EH (cell line): ENCODE results near the gene TFCP2L1.
"Not testable (repeated sequence)": the region's sequence is repeated elsewhere in the genome, so short reads cannot be mapped to it uniquely, and the experiment has no call there.

ENCODE experiments used
- DNase-seq: peaks from one replicate; pipeline ENCODE4 v3.0.0-alpha.2; 2015; ENCODE audit warnings: low read depth

Gene TFCP2L1, protein sequence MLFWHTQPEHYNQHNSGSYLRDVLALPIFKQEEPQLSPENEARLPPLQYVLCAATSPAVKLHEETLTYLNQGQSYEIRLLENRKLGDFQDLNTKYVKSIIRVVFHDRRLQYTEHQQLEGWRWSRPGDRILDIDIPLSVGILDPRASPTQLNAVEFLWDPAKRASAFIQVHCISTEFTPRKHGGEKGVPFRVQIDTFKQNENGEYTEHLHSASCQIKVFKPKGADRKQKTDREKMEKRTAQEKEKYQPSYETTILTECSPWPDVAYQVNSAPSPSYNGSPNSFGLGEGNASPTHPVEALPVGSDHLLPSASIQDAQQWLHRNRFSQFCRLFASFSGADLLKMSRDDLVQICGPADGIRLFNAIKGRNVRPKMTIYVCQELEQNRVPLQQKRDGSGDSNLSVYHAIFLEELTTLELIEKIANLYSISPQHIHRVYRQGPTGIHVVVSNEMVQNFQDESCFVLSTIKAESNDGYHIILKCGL

DNA sequence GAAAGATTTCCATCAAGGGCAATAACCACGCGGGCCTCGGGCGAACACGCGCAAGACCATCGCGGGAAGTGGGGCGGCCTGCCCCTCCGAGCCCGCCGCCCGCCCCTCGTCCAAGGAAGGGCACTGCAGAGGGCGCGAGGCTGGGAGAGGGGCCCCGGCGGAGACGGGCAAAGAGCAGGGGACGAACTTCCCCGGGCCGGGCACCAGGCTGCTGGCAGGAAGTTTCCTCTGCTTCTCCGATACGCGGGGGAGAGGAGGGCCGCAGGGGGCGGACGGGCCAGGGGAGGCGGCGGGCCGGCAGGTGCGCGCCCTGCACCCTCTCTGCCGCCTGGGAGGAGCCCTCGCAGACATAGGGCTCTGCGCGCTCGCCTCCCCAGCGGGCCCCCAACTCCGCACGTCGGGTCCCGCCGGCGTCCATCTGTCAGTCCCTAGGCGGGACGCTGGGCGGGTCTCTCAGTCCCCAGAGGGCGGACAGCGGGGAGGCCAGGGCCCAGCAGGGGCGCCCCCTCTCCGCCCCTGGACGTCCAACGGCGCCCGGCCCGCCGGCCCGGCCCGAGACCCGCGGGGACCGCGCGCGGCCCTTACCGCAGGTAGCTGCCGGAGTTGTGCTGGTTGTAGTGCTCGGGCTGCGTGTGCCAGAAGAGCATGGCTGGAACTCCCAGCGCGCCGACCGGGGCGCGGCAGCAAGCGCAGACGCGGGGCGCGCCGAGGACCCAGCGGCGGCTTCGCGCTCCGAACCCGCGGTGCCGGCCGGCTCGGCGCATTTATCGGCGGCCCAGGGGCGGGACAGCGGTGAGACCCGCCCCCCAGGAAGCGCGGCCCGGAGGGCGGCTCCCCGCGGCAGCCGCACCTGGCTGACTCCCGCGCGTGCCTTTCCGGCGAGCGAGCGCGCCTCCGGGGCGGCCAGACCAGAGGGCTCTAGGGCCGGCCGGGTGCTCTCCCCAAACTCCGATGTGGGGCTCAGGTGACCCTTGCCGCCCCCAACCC lies at the start of gene TFCP2L1:
Gene TFCP2L1, minus strand, starts transcription at position 740 of the 987 bp plus-strand sequence. Its CDS starts 93 bp downstream, at position 647.
- DNase-seq, result no peak

DNA sequence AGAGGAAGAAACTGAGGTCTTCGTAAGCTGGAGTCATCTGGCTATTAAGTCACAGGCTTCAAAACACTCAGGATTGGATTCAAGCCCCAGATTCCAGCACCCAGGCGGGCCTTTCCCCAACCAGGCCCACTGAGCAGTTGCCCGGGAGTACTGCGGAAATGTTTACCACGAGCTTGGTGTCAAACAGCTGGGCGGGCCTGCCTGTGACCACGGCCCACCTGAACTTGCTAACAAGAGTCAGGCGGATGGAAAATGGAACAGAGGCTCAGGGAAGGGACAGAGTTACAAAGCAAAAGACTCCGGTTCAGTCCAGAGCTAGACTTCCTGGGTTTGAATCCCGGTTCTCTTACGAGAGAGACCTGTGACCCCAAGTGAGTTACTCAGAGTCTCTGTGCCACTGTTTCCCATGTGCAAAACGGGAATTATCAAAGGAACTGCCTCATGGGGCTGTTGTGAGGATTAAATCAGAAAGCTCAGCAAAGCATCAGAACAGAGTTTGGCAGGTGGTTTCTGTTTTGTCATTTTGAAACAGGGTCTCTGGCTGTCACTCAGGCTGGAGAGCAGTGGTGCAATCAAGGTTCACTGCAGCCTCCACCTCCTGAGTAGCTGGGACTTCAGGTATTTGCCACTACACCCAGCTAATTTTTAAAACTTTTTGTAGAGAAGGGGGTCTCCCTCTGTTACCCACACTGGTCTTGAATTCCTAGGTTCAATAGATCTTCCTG lies 49.0 kb upstream of the TFCP2L1 start:
- no peak for DNase-seq

DNA sequence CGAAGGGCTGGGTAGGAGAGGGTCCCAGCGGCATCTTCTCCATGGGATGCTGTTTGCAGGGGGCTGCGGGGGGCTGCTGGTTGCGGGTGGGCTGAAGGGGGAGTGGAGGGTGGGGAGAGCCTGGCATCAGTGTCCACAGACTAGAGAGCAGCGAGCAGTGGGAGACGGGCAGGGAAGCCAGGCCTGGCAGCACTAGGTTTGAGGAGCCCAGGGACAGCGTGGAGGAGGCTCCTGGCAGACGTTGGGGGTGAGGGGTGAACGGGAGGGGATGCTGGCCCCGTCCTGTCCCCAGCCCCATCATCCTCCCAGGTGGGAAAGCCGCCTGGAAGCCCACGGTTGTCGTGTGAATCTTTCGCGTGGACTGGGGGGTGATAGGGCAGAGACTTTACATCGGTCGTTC lies 48.2 kb upstream of the TFCP2L1 start:
- DNase-seq, result no peak

DNA sequence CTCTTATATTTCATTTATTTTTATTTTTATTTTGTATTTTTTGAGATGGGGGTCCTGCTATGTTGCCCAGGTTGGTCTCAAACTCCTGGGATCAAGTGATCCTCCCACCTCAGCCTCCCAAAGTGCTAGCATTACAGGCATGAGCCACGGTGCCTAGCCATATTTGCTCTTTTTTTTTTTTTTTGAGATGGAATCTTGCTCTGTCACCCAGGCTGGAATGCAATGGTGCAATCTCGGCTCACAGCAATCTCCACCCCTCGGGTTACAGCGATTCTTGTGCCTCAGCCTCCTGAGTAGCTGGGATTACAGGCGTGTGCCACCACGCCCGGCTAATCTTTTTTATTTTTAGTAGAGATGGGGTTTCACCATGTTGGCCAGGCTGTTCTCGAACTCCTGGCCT lies 46.3 kb upstream of the TFCP2L1 start:
- DNase-seq, result peak; percentile 27

DNA sequence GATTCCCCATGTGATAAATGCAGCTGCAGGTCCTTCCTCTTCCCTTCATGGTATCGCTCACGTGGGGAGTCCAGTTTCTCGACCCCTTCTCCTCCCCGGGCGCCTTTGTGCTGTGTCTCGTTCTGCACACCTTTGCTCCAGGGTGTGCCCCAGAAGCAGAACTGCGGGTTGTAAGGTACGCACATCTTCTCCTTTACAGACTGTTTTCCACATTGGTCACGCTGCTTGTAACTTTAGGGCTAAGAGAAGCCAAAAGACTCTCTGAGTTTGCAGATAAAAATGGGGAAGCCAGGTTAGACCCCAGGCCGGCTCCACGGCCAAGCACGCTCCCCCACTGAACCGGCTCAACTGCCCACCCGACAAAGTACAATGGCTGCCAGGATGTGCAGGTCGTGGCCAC lies 45.9 kb upstream of the TFCP2L1 start:
- no peak for DNase-seq

DNA sequence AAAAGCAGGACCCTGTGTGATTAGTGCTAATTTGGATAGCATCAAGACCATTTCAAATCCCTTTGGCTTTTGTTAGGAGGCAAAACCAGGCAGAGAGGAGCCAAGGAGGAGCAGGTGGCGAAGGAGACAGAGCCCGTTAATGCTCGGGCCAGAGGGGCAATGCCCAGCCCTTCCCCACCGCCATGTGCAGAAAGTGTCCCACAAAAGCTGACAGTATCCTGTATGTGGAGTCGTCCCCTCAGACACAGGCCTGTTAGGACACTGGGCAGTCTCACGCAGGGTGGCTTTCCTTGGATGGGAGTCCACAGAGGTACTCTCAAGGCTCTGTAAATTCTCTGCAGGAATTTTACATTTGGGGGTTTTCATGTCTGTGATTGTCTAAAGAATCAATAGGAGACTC lies 44.8 kb upstream of the TFCP2L1 start:
- DNase-seq, result no peak

DNA sequence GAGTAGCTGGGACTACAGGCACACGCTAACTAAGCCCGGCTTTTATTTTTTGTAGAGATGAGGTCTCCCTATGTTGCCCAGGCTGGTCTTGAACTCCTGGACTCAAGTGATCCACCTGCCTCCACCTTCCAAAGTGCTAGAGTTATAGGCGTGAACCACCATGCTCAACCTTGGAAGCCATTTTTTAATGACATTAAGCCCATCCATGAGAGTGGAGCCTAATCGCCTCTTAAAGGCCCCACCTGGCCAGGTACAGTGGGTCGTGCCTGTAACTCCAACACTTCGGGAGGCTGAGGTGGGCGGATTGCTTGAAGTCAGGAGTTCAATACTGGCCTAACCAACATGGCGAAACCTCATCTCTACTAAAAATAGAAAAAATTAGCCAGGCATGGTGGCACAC lies 41.6 kb upstream of the TFCP2L1 start:
- no peak for DNase-seq

DNA sequence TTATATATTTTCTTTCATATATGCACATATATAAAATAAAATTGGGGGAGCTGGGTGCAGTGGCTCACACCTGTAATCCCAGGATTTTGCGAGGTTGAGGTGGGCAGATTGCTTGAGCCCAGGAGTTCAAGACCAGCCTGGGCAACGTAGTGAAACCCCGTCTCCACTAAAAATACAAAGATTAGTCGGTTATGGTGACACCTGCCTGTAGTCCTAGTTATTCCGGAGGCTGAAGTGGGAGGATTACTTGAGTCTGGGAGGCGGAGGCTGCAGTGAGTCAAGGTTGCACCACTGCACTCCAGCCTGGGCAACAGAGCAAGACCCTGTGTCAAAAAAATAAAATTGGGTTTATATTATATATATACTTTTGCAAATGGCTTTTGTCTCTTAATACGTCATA lies 39.6 kb upstream of the TFCP2L1 start:
- no peak for DNase-seq

DNA sequence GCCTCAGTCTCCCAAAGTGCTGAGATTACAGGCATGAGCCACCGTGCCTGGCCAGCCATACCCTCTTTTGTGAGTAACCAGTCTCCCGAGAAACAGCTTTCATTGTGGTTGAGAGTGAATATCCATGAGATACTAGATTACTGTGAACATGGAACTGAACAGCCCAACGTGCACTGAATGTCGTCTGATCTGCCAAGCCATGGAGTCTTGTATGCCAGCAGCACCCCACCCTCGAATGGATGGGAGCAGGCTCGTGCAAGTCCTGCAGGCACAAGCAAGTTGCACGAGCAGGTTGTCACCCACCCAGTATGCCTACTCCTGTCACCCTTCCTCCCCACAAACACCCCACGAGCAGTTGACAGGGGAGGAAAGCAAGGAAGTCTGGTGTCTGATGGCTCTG lies 36.5 kb upstream of the TFCP2L1 start:
- no peak for DNase-seq

DNA sequence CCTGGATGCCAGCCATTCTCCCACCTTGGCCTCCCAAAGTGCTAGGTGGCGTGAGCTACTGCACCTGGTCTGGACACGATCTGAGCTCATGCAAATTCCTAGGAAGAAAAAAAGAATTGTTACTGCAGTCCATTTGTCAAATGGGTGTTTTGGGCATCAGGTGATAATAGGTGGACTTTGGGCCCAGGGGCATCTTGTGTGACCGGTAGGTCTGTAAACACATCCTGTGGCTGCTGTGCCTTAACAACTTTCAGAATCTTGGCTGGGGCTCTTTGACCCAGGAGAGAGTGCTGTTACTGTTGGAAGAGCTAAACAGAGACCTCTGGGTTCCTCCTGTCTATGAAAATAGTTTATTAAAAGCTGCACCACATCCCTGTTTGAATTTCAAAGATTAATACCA lies 34.9 kb upstream of the TFCP2L1 start:
- no peak for DNase-seq

DNA sequence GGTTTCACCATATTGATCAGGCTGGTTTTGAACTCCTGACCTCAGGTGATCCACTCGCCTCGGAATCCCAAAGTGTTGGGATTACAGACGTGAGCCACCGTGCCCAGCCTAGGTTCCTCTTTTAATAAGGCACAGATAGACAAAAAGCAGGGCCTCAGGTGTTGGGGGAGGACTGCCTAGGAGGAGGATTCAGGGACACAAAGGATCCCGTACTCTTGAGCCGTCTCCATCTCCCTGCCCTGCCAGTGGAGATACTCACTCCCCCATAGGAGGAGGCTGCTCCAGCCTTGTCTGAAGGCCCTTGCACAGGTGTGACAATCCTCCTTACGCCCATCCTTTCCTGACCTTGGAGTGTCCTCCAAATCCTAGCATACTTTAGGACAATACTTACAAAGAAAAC lies 32.0 kb upstream of the TFCP2L1 start:
- no peak for DNase-seq

DNA sequence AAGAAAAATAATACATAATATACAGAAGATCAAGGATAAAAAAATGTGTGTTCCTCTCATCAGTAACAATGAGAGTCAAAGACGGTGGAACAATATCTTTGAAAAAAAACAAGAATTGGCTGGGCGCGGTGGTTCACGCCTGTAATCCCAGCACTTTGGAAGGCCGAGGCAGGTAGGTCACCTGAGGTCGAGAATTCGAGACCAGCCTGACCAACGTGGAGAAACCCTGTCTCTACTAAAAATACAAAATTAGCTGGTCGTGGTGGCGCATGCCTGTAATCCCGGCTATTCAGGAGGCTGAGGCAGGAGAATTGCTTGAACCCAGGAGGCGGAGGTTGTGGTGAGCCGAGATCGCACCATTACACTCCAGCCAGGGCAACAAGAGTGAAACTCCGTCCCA lies 28.7 kb upstream of the TFCP2L1 start:
- DNase-seq, result not testable (repeated sequence)

DNA sequence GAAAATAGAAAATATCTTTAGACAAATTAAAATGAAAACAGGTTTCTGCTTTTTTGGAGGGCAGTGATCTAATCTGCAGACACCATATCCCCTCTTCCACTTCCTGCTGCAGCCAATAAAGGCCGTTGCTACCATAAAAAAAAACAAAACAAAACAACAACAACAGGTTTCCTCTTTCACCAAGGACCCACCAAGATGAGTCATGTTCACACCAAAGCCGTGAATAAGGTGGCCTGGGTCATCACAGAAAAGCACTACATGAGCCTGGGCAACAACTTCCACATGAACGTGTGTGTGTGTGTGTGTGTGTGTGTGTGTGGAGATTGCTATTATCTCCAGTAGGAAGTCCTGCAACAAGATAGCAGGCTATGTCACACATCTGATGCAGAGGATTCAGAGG lies 24.8 kb upstream of the TFCP2L1 start:
- no peak for DNase-seq

DNA sequence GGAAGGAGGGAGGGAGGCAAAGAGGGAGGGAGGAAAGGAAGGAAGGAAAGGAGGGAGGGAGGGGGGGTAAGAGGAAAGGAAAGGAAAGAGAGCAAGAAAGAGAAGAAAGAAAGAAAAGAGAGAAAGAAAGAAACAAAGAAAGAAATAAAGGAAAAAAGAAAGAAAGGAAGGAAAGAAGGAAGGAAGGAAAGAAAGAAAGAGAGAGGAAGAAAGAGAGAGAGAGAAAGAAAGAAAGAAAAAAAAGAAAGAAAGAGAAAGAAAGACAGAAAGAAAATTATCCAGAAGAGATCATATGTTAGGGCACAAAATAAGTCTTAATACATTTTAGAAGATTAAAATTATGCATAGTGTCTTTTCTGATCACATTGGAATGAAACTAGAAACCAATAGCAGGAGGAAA lies 24.3 kb upstream of the TFCP2L1 start:
- DNase-seq, result no peak

DNA sequence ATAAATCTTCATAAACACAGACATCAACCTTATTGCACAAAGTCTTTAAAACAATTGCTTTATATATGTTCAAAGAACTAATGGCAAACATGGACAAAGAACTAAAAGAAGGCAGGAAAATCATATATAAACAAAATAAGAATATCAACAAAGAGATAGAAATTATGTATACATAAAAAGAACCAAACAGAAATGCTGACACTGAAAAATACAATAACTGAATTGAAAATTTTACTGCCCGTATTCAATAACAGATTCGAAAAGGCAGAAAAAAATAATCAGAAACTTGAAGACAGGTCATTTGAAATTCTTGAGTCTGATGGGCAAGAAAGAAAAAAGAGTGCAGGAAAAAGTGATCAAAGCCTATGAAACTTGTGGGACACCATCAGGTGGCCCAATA lies 22.0 kb upstream of the TFCP2L1 start:
- no peak for DNase-seq

DNA sequence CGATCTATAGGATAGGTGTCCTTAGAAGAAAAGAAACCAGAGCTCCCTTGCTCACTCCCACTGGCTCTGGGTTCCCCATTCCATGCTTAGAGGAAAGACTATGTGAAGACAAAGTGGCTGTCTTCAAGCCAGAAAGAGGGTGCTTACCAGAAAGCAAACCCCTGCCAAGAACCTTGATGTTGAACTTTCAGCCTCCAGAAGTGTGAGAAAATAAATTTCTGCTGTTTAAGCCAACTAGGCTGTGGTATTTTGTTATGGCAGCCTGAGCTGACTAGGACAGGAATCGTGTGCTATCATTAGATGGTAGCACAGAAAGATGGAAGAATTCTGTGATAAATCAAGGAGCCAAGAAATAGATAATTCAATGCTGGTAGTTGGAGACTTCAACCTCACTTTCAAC lies 19.9 kb upstream of the TFCP2L1 start:
- no peak for DNase-seq

DNA sequence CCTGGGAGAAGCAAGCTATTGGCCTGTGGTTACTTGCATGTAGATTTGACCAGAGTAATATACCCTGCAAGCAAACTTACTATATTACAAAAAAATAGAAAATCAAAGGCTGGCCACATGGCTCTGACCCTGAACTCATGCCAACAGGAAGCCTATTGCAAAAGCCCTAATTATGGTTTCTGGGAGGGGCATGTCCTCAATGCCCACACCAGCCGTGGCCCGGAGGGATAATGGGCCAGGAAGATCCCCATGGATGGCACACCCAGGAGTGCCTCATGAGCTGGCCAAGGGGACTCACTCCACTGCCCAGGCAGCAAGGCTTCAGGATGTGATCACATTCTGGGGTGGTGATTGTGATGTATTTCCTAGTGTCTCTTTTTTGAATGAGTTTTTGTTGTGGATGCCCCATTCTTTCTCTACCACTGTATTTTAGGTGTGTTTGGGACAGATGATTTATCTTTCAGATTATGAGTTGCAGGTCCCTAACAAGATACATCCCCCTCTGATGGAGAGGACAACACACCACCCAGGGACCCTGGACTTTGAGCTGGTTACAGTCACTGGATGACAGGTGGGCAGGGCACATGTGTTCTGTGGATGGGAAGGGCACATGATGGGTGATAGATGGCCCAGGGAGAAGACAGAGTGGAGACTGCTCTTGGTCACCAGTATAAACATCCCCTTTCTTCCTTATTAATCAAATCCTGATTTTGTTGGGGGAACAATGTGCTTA lies 18.7 kb upstream of the TFCP2L1 start:
- no peak for DNase-seq

DNA sequence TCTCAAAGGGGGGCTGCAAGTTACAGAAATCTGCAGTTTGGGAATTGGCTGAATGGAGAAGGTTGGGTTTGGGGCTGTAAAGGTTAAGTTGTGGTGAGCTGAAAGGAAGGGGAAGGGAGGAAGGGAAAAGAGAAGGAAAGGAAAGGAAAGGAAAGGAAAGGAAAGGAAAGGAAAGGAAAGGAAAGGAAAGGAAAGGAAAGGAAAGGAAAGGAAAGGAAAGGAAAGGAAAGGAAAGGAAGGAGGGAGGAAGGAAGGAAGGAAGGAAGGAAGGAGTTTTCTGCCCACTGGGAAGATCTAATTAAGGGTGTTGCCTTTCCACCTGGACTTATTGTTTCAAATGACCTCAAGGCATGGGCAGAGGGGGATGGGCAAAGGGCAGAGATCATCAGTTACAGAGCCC lies 16.2 kb upstream of the TFCP2L1 start:
- DNase-seq, result not testable (repeated sequence)

DNA sequence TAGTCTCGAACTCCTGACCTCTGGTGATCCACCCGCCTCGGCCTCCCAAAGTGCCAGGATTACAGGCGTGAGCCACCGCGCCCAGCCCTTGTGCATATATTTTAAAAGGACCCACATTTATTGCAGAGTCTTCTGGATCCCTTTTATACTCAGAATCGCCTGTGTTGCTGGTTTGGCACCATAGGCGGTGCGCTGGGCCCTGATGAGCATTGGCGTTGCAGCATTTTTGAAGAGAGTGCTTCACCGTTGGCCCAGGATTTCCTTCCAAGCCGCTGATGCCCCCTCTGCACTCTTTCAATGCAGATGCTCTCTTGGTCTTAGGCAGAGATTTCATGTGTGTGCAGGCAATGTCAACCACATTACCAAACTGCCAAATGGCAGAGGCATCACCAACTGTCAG lies 13.5 kb upstream of the TFCP2L1 start:
- no peak for DNase-seq

DNA sequence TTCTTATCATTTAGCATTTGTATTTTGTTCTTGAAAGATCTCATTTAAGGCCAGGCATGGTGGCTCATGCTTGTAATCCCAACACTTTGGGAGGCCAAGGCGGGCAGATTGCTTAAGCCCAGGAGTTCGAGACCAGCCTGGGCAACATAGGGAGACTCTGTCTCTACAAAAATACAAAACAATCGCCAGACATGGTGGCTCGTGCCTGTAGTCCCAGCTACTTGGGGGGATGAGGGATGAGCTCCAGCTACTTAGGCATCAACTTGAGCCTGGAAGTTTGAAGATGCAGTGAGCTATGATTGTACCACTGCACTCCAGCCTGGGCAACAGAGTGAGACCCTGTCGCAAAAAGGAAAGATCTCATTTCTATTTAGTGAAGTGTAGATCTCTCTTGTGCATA lies 12.9 kb upstream of the TFCP2L1 start:
- not testable (repeated sequence) for DNase-seq

DNA sequence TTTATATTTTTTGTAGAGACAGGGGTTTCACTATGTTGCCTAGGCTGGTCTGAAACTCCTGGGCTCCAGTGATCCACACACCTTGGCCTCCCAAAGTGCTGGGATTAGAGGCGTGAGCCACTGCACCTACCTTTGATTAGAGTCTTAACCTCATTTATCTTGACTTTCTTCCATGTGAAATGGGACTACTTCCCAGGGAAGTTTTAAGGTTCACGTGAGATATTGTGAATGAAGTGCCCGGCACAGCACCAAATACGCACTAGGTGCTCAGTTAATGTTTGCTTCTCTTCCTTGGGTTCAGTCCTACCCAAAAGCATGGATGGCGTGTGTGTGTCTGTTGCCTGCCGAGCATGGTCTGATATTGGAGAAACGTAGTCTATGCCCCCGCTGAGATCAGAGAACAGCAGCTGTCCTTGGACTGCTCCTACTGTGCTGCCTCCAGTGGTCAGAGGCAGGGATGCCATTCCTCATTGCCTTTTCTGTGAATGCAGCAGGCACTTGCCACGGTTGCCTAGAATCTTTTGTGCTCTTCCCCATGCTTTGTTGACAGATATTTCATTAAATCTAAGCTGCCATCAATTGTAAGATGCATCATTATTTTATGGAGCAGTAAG lies 12.3 kb upstream of the TFCP2L1 start:
- DNase-seq, result peak; percentile 35
